Neutrophil (primary cell): ENCODE data around the gene SDC1.

Source experiments
- H3K27ac ChIP-seq: fragments of 200-600 bp; sonication (generic); 2 replicates; pipeline ENCODE4 v1.5.1; 2016; ENCODE audit warnings: mild to moderate bottlenecking, moderate library complexity
- H3K27me3 ChIP-seq: fragments of 200-600 bp; sonication (generic); 2 replicates; pipeline ENCODE4 v1.6.0; 2016; ENCODE audit warnings: mild to moderate bottlenecking
- H3K36me3 ChIP-seq: fragments of 200-600 bp; sonication (generic); 2 replicates; pipeline ENCODE4 v1.5.1; 2017
- H3K4me1 ChIP-seq, 2 experiments: fragments of 200-600 bp in 1 of 2; sonication (generic) in 1 of 2; 1 replicate in 1 of 2; 2 replicates in 1 of 2; pipeline versions ENCODE4 v1.5.1 to v1.6.1; 2013 to 2016; ENCODE audit warnings: low read depth in 1 of 2, low read length in 1 of 2, mild to moderate bottlenecking in 1 of 2, moderate library complexity in 1 of 2; ENCODE audit not compliant: control insufficient read depth in 1 of 2, insufficient read depth in 1 of 2
- H3K4me3 ChIP-seq, 2 experiments: fragments of 200-600 bp in 1 of 2; sonication (generic) in 1 of 2; 1 replicate in 1 of 2; 2 replicates in 1 of 2; pipeline ENCODE4 v1.5.1; 2013 to 2016; ENCODE audit warnings: low read depth in 1 of 2, low read length in 1 of 2, mild to moderate bottlenecking in 1 of 2, moderate library complexity in 1 of 2
- H3K9me3 ChIP-seq: fragments of 200-600 bp; sonication (generic); 2 replicates; pipeline ENCODE4 v1.5.1; 2016
- TF ChIP-seq, protein P1 (sequence below): fragments of 200-600 bp; sonication (generic); IDR thresholded peaks from 2 replicates; pipeline ENCODE4 v1.5.1; 2016; ENCODE audit warnings: antibody characterized with exemption

The SDC1 gene

DNA sequence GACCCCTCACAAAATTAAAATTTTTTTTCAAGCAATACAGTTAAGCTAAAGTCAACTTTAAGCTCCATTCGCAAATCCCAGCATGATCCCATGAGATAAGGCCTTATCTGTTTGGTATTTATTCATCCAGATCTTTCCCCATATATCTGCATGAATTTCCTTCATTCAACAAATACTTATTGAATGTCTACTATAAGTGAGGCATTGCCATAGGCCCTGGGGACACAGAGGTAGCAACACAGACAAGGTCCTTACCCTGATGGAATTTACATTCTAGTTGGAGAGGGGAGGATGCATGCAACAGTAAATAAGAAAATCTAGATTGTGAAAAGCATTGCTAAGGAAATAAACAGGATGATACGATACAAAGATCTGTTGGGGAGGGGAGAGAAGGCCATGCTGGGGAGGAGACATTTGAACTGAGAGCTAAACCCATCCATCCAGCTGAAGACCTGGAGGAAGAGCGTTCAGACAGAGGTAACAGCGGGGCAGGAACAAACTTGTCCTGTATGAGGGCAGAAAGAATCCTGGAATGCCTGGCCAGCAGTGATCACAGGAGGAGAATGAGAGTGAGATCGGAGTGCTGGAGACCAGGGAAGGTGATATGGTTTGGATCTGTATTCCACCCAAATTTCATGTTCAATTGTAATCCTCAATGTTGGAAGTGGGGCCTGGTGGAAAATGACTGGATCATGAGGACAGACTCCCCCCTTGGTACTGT is 71.6 kb downstream of the SDC1 start:
- no peak overlapping the region for H3K27ac ChIP-seq
- no peaks in the 10 kb centered on the region for H3K36me3 ChIP-seq
- no peaks in the 10 kb centered on the region for H3K9me3 ChIP-seq
- no peaks in the 10 kb centered on the region for H3K4me1 ChIP-seq
- TF ChIP-seq, protein P1, sequence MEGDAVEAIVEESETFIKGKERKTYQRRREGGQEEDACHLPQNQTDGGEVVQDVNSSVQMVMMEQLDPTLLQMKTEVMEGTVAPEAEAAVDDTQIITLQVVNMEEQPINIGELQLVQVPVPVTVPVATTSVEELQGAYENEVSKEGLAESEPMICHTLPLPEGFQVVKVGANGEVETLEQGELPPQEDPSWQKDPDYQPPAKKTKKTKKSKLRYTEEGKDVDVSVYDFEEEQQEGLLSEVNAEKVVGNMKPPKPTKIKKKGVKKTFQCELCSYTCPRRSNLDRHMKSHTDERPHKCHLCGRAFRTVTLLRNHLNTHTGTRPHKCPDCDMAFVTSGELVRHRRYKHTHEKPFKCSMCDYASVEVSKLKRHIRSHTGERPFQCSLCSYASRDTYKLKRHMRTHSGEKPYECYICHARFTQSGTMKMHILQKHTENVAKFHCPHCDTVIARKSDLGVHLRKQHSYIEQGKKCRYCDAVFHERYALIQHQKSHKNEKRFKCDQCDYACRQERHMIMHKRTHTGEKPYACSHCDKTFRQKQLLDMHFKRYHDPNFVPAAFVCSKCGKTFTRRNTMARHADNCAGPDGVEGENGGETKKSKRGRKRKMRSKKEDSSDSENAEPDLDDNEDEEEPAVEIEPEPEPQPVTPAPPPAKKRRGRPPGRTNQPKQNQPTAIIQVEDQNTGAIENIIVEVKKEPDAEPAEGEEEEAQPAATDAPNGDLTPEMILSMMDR = no peak
- H3K4me3 ChIP-seq = no peak overlapping the region
- peaks cover 13% of the 10 kb centered on the region for H3K27me3 ChIP-seq

DNA sequence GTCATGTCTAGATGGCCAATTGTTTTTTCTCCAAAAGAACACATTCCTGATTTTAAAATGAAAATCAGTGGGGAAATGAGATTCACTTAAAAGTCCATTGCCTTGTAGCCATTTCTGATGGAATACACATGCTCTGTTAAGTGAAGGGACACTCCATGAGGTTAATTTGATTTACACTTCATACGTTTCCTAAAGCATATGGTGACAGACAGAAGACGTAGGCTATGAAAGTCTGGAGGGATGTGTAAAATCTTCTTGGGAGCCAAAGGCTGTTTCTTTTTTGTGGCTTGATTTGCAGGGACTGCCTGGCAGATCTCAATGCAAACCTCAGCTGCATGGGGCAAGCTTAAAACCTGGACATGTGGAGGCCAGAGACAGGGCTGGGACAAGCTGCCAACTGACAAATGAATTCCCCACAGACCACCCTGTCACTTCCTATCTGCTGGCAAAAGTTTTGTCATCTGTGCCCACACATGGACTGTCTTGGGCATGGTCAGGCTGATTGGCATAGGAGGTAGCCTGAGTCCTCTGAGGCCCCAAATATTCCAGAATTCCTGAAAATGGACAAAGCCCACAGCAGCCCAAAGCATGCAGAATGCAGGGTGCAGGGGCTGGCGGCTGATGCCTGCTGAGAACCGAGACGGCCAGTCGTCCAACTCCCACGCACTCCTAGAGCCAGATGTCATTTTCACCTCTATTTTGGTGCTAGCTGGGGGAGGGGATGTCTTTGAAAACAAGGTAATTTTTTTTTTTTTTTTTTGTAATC is 73.9 kb downstream of the SDC1 start:
- H3K27me3 ChIP-seq = no peaks in the 10 kb centered on the region
- TF ChIP-seq, protein P1 = no peak
- no peak overlapping the region for H3K4me3 ChIP-seq
- no peaks in the 10 kb centered on the region for H3K36me3 ChIP-seq
- no peaks in the 10 kb centered on the region for H3K9me3 ChIP-seq
- no peaks in the 10 kb centered on the region for H3K4me1 ChIP-seq
- H3K27ac ChIP-seq = no peak overlapping the region
